GM19438 (cell line): ENCODE measurements around the gene GRID2.
"Not testable (repeated sequence)": the region's sequence is repeated elsewhere in the genome, so short reads cannot be mapped to it uniquely, and the experiment has no call there.

Experiments
- ATAC-seq: cut with Tn5 transposase; IDR thresholded peaks from one replicate; pipeline ENCODE4 v1.9.1; 2021; ENCODE audit warnings: low read depth; ENCODE audit not compliant: unreplicated experiment

The GRID2 gene

GRCh38 chr4:92303621-92304027 is at the start of gene GRID2:
TSS of gene GRID2 (plus strand) at chr4:92303966.
- no peak for ATAC-seq

GRCh38 chr4:92253986-92254671 is 49.6 kb upstream of the GRID2 start:
- no peak for ATAC-seq

DNA sequence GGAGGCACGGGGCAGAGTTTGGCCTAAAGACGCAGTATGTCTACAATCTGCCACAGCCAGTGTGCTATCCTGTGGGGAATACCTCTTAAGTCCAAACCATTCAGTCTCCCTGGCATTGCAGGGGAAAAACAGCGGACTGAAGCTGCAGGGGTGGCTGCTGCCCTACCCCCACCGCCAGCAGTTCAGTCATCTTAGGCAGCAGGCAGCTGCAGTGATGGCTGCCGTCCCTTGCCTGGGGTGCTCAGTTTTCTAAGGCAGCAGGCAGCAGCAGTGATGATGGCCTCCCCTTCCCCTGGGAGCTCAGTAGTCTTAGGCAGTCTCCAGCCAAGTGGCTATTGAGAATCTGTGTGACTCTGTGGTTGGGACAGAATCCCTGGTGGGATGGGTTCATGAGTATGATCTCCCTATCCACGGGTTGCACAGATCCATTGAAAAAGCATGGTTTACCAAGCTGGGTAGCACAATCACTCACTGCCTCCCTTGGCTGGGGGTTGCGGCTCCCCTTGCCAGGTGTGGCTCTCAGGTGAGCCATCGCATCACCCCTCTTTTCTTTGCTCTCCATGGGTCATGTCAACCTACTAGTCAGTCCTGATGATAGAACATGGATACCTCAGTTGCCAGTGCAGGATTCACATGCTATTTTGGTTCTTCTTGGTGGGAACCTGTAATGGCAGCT is 48.9 kb upstream of the GRID2 start:
- no peak for ATAC-seq

- no peak for ATAC-seq
These were observed 47.9 kb upstream of the GRID2 start for GRCh38 chr4:92255920-92256244.

GRCh38 chr4:92257931-92258857 is 45.6 kb upstream of the GRID2 start:
- ATAC-seq: no peak

GRCh38 chr4:92261256-92261655 is 42.5 kb upstream of the GRID2 start:
- no peak for ATAC-seq

DNA sequence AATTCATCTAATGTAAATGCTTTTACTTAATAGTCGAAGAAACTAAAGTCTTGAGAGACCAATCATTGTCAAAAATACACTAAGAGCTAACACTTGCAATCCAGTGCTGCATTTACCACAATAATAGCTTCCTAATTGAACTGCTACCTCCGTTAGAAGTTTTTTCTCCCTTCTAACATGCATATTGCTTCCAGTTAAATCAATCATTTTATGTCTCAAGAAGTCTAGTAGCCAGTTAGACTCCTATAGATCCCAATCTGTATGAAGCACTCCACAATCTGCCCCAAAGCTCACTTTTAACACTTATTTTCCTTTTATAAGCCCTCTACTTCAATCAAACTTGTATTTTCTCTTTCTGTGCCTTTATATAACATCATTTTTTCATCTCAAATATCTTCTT is 41.4 kb upstream of the GRID2 start:
- no peak for ATAC-seq

GRCh38 chr4:92263010-92263409 is 40.8 kb upstream of the GRID2 start:
- ATAC-seq: no peak

DNA sequence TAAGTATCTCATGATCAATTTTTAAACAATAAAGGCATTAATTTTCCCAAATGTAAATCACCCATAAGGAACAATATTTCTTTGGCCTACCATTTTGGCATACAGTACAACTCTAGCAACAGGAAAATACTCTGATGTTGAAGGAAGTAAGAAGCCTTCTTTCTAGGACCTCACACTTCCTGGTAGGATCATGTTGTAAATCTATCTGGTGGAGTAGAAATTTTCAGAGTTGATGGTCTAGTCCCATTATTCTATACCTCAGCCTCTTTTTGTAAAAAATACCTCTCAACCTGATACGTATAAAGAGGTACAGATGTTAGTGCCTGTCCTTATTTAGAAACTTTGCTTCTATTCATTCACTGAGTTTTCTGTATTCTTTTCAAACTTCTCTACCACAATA is 40.2 kb upstream of the GRID2 start:
- ATAC-seq: no peak

GRCh38 chr4:92264163-92264562 is 39.6 kb upstream of the GRID2 start:
- no peak for ATAC-seq

- ATAC-seq: no peak
These were observed 38.7 kb upstream of the GRID2 start for GRCh38 chr4:92265021-92265420.

GRCh38 chr4:92265798-92266197 is 38.0 kb upstream of the GRID2 start:
- no peak for ATAC-seq

DNA sequence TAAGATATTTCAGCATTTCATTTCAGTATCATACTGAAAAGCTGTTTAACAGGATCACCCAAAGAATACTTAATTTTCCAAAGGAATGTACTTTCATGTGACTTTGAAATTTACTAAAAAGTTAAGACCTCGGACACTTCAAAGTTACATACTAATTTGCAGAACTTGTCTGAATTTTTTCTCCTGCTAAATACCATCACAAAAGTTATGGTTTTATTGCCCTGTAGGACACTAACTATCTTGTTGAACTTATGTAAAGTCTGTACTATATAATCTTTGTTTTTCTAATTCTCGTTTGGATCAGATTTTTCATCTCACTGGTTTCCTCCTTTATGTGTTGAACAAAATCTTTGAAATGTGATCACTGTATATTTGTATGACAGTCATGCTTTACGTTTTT is 37.2 kb upstream of the GRID2 start:
- no peak for ATAC-seq

- no peak for ATAC-seq
These were observed 35.1 kb upstream of the GRID2 start for GRCh38 chr4:92268642-92269041.

DNA sequence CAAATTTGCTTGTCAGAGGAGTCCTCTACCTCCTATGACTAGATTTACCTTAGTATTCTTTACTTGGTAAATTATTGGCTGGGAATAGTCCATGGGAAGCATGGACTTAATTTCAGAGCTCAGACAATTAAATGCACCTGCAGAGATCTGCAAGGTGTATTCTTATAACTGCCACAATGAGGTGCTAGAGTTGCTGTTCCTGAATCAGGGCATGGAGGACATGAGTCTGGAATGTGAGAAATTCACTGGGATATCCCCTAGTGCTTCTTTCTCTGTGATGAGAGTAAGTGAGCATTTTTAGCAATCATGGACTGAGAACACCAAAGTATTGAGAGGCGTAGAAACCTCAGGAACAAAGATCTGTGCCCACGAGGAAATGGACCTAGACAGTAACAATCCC is 32.9 kb upstream of the GRID2 start:
- ATAC-seq: no peak

DNA sequence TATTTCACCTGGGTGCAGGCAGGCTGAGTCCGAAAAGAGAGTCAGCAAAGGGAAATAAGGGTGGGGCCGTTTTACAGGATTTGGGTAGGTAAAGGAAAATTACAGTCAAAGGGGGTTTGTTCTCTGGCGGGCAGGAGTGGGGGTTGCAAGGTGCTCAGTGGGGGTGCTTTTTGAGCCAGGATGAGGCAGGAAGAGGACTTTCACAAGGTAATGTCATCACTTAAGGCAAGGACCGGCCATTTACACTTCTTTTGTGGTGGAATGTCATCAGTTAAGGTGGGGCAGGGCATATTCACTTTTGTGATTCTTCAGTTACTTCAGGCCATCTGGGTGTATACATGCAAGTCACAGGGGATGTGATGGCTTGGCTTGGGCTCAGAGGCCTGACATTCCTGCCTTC is 32.2 kb upstream of the GRID2 start:
- not testable (repeated sequence) for ATAC-seq

DNA sequence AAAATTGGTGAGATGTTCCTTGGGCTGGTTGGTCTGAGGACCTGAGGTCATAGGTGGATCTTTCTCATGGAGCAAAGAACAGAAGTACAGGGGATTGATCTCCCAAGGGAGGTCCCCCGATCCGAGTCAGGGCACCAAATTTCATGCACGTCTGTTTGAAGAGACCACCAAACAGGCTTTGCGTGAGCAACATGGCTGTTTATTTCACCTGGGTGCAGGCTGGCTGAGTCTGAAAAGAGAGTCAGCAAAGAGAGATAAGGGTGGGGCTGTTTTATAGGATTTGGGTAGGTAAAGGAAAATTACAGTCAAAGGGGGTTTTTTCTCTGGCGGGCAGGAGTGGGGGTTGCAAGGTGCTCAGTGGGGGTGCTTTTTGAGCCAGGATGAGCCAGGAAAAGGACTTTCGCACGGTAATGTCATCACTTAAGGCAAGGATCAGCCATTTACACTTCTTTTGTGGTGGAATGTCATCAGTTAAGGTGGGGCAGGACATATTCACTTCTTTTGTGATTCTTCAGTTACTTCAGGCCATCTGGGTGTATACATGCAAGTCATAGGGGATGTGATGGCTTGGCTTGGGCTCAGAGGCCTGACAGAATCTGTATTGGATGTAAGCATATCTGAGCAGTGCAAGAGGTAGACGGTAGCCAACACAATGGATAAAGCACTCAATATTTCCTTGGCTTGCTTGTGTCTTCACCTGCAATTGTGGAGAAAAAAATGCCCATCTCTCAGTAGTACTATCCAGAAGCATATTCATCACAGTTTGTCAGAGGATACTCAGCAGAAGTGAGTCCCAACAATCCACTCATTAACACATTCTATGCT is 26.5 kb upstream of the GRID2 start:
- ATAC-seq: not testable (repeated sequence)

DNA sequence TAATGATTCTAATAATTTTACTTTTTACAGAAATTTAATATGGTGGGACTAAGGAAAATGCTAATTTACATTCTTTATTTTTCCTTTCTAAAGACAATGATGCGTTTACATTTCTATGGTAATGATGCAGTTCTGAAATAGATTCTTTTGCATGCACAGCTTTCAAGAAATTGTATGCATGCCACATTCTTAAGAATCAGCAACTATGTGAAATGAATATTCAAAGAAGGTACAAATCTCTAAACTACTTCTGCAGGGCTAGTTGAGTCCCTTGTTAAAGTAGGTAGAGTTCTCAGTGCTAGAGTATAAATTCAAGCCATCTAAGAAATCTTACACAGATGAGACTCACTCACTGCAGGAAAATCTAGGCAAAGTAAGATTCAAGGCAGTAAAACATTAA is 24.5 kb upstream of the GRID2 start:
- no peak for ATAC-seq

DNA sequence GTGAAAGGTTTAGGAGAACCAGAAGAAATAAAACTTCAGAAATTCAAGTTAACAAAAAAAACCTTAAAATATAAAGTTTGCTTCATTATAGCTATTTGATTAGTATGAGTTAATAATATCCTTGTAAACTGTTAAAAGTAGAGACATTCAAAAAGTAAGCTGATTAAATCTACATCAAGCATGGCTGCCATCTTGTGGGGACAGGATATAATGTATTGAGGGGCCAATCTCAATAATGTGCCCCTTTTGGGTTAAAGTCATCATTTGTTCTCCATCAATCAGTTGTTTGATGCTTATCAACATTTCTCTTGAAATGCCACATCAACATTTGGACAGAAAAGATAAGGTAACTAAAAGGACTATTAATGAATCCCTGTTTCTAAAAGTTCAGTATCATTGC is 4.6 kb upstream of the GRID2 start:
- ATAC-seq: no peak

- ATAC-seq: no peak
These were observed 355 bp downstream of the GRID2 start for GRCh38 chr4:92304121-92304520.

DNA sequence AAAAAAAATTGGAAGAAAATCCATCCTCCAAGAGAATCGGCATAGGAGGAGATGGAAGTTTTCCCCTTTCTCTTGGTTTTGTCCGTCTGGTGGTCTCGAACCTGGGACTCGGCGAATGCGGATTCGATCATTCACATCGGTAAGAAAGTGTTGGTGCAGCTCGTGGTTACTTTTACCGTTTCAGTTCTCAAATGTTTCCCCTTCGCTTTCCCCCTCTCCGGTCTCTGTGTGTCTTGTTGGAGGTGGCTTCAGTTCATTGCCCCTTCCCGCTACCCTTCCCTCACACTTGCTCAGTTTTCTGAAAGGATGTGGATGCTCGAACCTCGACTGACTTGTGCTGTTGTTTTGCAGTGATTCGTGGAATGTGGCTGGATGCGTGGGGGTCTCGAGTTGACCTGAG is 840 bp downstream of the GRID2 start:
- ATAC-seq: no peak
